Breast epithelium (tissue), 4 donors: ENCODE measurements around the gene RIPOR2. TPM values are rescaled to one million over a fixed set of nuclear protein-coding genes. Genes with fewer than 3 reads are reported as not detected.

Source experiments
- DNase-seq, 2 donors: peaks; one replicate each; pipeline ENCODE4 v3.0.0-alpha.2; 2019; ENCODE audit warnings: low spot score in 2 of 2
- H3K27ac ChIP-seq, 2 donors: fragments of 200-600 bp; sonication (generic) in 1 of 2; one replicate each; pipeline ENCODE4 v1.5.1; 2016 to 2019; ENCODE audit warnings: mild to moderate bottlenecking in 1 of 2
- H3K27me3 ChIP-seq, 2 donors: fragments of 200-600 bp; sonication (generic) in 1 of 2; one replicate each; pipeline versions ENCODE4 v1.5.1 to v1.6.0; 2017 to 2019; ENCODE audit warnings: control low read depth in 1 of 2, mild to moderate bottlenecking in 1 of 2
- H3K36me3 ChIP-seq: fragments of 200-600 bp; one replicate; pipeline ENCODE4 v1.5.1; 2019
- H3K4me1 ChIP-seq, 2 donors: fragments of 200-600 bp; sonication (generic); one replicate each; pipeline ENCODE4 v1.5.1; 2016 to 2019; ENCODE audit warnings: control low read depth in 1 of 2
- H3K4me3 ChIP-seq, 3 donors: fragments of 200-600 bp; sonication (generic); 1 replicate in 2 of 3; 2 replicates in 1 of 3; pipeline ENCODE4 v1.5.1; 2016 to 2019; ENCODE audit warnings: mild to moderate bottlenecking in 3 of 3, moderate library complexity in 2 of 3
- H3K9me3 ChIP-seq, 2 donors: fragments of 200-600 bp; sonication (generic) in 1 of 2; one replicate each; pipeline ENCODE4 v1.5.1; 2016 to 2019; ENCODE audit warnings: control low read depth in 1 of 2
- POLR2A ChIP-seq: fragments of 450-650 bp; IDR thresholded peaks from one replicate; pipeline ENCODE4 v1.6.1; 2016; ENCODE audit warnings: antibody characterized with exemption, mild to moderate bottlenecking, moderate library complexity
- POLR2AphosphoS5 ChIP-seq, 3 donors: sonication (generic); formaldehyde crosslinking; IDR thresholded peaks; one replicate each; pipeline ENCODE4 v1.6.1; 2017; ENCODE audit warnings: antibody characterized with exemption in 3 of 3
- intact Hi-C: fragments of 100-400 bp; cut with DNase I; formaldehyde crosslinking; loops from one replicate; pipeline ENCODE4 v1.15.1; 2023; ENCODE audit warnings: low total_unique reads
- total RNA-seq, 3 donors: library from RNA; depleted of rRNA; stranded (reverse); fragments of >200 nt; gene quantifications; one replicate each; pipeline ENCODE4 v1.1.0, GENCODE V29; 2016
- TF ChIP-seq, protein P1 (sequence below), 3 donors: fragments of 450-650 bp; IDR thresholded peaks; one replicate each; pipeline ENCODE4 v1.5.1; 2016 to 2017; ENCODE audit warnings: antibody characterized with exemption in 3 of 3, mild to moderate bottlenecking in 3 of 3, moderate library complexity in 3 of 3

The RIPOR2 gene
- total RNA-seq, 3 donors from 2014 or later: 13.8 to 70.5 (median 29.2) TPM

DNA sequence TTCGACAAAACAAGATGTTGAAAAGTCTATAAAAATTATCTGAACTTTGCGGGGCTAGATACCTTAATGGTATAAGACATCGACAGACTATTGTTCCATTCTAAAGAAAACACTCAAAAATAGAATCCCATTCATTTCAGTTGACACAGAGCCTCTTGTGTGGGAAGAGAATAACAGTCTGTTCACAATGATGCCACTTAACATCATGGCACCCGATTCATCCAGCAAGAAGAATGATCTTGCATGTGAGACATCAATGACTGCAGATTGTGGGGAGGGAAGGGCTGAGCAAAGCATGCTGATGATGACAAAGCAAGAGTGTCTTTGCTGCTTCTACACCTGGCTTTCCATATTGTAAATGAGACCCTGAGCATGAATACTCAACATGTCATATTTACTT, 87.3 kb downstream of the RIPOR2 start:
- no peaks in the 10 kb centered on the region for H3K27me3 ChIP-seq
- H3K4me3 ChIP-seq: no peak overlapping the region
- H3K9me3 ChIP-seq: no peaks in the 10 kb centered on the region
- no peaks in the 10 kb centered on the region for H3K4me1 ChIP-seq
- intact Hi-C loops: no loop called here
- peak overlapping the region; percentile 52 to 54 for H3K27ac ChIP-seq
- TF ChIP-seq, protein P1, sequence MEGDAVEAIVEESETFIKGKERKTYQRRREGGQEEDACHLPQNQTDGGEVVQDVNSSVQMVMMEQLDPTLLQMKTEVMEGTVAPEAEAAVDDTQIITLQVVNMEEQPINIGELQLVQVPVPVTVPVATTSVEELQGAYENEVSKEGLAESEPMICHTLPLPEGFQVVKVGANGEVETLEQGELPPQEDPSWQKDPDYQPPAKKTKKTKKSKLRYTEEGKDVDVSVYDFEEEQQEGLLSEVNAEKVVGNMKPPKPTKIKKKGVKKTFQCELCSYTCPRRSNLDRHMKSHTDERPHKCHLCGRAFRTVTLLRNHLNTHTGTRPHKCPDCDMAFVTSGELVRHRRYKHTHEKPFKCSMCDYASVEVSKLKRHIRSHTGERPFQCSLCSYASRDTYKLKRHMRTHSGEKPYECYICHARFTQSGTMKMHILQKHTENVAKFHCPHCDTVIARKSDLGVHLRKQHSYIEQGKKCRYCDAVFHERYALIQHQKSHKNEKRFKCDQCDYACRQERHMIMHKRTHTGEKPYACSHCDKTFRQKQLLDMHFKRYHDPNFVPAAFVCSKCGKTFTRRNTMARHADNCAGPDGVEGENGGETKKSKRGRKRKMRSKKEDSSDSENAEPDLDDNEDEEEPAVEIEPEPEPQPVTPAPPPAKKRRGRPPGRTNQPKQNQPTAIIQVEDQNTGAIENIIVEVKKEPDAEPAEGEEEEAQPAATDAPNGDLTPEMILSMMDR (IDR thresholded peaks at IDR 0.05): no peak
- TF ChIP-seq POLR2A (no peak), POLR2AphosphoS5 (IDR thresholded peaks at IDR 0.05) (no peak)
- H3K36me3 ChIP-seq: no peaks in the 10 kb centered on the region
- no peak for DNase-seq

DNA sequence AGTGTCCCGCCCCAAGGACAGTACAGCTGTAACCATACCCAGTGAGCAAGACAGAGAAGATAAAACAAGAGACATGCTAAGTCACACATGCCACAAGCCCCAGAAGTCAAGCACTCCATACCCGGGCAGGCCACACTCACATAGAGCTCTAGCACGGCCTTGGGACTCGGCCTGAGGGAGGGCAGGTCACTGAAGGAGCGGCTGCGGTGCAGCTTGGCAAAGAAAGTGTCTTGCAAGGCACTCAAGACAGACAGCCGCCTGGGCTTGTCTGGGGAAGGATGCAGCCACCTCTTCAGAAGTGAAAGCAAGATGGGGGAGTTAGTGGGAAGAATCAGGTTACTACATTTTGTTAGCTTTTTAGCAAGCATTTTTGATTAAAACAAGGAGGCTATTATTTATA, 88.4 kb downstream of the RIPOR2 start:
- H3K36me3 ChIP-seq: no peaks in the 10 kb centered on the region
- peak overlapping the region; percentile 48 to 65 for H3K27ac ChIP-seq
- intact Hi-C loops: no loop called here
- no peak overlapping the region for H3K4me3 ChIP-seq
- DNase-seq: no peak
- TF ChIP-seq POLR2AphosphoS5 (IDR thresholded peaks at IDR 0.05) (no peak), POLR2A (no peak)
- TF ChIP-seq, protein P1 (IDR thresholded peaks at IDR 0.05): no peak
- no peaks in the 10 kb centered on the region for H3K9me3 ChIP-seq
- H3K27me3 ChIP-seq: no peaks in the 10 kb centered on the region
- no peaks in the 10 kb centered on the region for H3K4me1 ChIP-seq

DNA sequence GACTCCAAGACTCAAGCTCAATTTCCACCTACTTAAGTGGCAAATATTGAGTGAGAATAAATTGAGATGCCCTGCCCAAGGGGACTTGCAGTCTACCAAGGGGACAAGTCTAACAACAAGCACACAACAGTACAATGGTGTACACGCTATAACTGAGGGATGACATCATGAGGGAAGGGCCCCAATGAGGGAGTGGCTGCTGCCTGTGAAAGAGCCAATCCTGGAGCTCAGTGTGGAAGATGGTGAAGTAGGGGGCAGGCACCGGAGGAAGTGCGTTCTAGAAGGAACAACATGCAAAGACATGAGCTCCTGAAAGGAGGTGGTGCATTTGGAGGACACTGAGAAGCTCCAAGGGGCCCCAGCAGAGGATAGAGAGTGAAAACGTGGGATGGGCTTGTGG, 90.2 kb downstream of the RIPOR2 start:
- no peaks in the 10 kb centered on the region for H3K9me3 ChIP-seq
- TF ChIP-seq POLR2A: no peak
- no peak for TF ChIP-seq POLR2AphosphoS5 (IDR thresholded peaks at IDR 0.05)
- TF ChIP-seq, protein P1 (IDR thresholded peaks at IDR 0.05): no peak
- no peak overlapping the region for H3K27ac ChIP-seq
- no peaks in the 10 kb centered on the region for H3K4me1 ChIP-seq
- intact Hi-C loops: no loop called here
- H3K36me3 ChIP-seq: no peaks in the 10 kb centered on the region
- no peak overlapping the region for H3K4me3 ChIP-seq
- no peak for DNase-seq
- H3K27me3 ChIP-seq: no peaks in the 10 kb centered on the region

DNA sequence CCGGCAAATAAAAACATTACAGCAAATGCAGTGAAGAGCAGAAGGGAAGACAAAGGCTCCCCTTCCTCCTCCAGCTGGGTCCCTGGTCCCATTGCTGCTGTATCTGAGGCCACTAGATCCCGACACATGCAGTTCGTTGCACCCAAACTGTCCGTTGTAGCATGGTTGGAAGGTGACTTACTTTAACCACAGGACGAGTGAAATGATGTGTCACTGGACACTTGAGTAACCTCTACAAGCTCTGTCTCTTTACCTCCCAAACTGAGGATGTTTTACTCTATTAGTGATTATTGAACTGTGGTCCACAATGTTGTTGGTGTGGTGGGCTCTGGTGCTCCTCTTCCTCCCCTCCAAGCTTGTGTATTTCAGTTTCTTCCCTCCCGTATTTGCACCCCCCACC, 90.9 kb downstream of the RIPOR2 start:
- DNase-seq: no peak
- no peaks in the 10 kb centered on the region for H3K36me3 ChIP-seq
- no peaks in the 10 kb centered on the region for H3K9me3 ChIP-seq
- no peaks in the 10 kb centered on the region for H3K4me1 ChIP-seq
- H3K27me3 ChIP-seq: no peaks in the 10 kb centered on the region
- no peak for TF ChIP-seq POLR2A
- TF ChIP-seq, protein P1 (IDR thresholded peaks at IDR 0.05): no peak
- TF ChIP-seq POLR2AphosphoS5 (IDR thresholded peaks at IDR 0.05): no peak
- intact Hi-C loops: no loop called here
- no peak overlapping the region for H3K4me3 ChIP-seq
- no peak overlapping the region for H3K27ac ChIP-seq

DNA sequence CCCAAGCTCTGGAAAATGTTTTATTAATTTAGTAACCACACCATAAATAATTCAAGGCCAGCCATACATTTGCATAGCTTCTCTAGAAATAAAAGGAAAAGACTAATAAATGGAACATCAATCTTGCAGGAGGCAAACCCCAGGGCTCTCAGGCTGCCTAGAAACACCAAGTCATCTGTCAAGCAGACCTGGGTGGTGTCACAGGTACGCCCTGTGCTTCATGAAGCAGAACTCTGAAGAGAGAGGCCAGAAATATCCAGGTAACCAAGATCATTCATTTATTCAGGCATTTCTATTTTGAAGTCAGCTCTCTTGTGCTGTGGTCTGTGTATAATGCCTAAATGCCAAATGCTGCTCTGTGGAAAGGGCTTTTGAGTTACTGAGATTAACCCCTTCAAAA, 91.7 kb downstream of the RIPOR2 start:
- Histone ChIP-seq H3K4me1 (no peaks in the 10 kb centered on the region), H3K27me3 (no peaks in the 10 kb centered on the region), H3K9me3 (no peaks in the 10 kb centered on the region), H3K4me3 (no peak overlapping the region), H3K36me3 (no peaks in the 10 kb centered on the region), H3K27ac (no peak overlapping the region)
- intact Hi-C loops: no loop called here
- no peak for DNase-seq
- TF ChIP-seq, protein P1 (IDR thresholded peaks at IDR 0.05): no peak
- TF ChIP-seq POLR2A: no peak
